ENCODE results near the gene ZNF175. TPM values are rescaled to one million over a fixed set of nuclear protein-coding genes. Genes with fewer than 3 reads are reported as not detected.

Gene ZNF175
- total RNA-seq, 1 donor from 2014 or later: 15.2 TPM

GRCh38 chr19:51541458-51542357, 29.4 kb upstream of the ZNF175 start:
- peaks cover 64% of the 10 kb centered on the region for H3K9me3 Mint-ChIP-seq
- no peak overlapping the region for H3K4me3 Mint-ChIP-seq
- H3K27me3 Mint-ChIP-seq (ENCODE audit: low read depth): no peaks in the 10 kb centered on the region
- H3K36me3 Mint-ChIP-seq: no peaks in the 10 kb centered on the region
- TF ChIP-seq, protein P1, sequence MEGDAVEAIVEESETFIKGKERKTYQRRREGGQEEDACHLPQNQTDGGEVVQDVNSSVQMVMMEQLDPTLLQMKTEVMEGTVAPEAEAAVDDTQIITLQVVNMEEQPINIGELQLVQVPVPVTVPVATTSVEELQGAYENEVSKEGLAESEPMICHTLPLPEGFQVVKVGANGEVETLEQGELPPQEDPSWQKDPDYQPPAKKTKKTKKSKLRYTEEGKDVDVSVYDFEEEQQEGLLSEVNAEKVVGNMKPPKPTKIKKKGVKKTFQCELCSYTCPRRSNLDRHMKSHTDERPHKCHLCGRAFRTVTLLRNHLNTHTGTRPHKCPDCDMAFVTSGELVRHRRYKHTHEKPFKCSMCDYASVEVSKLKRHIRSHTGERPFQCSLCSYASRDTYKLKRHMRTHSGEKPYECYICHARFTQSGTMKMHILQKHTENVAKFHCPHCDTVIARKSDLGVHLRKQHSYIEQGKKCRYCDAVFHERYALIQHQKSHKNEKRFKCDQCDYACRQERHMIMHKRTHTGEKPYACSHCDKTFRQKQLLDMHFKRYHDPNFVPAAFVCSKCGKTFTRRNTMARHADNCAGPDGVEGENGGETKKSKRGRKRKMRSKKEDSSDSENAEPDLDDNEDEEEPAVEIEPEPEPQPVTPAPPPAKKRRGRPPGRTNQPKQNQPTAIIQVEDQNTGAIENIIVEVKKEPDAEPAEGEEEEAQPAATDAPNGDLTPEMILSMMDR (IDR thresholded peaks at IDR 0.05; ENCODE audit: unreplicated experiment): no peak
- no peak overlapping the region for H3K27ac Mint-ChIP-seq
- H3K4me1 Mint-ChIP-seq: no peaks in the 10 kb centered on the region
- peak in 1 of 2 experiments; percentile 25 for DNase-seq (ENCODE audit: low spot score in 2 of 2, unreplicated experiment in 2 of 2)

DNA sequence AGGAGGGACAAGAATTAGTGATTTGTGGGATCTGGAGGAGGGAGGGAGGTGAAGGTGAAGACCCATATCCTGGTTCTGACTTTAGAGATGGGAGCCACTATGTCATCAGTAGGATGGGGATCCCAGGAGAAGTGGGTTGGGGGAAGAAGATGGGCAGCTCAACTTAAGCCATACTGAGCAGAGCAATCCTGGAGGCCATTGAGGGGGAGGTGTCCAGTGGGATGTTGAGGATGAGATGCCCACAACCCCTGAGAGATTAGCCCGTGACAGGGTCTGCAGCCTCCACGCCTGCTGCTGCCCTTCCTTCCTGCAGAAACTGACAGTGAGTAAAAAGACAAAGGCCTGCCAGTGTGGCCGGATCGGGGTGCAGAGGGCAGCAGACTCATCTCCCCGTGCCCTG, 28.4 kb upstream of the ZNF175 start:
- Mint-ChIP-seq H3K9me3 (peaks cover 62% of the 10 kb centered on the region), H3K27me3 (ENCODE audit: low read depth) (no peaks in the 10 kb centered on the region), H3K27ac (no peak overlapping the region), H3K36me3 (no peaks in the 10 kb centered on the region), H3K4me1 (no peaks in the 10 kb centered on the region), H3K4me3 (no peak overlapping the region)
- TF ChIP-seq, protein P1 (IDR thresholded peaks at IDR 0.05; ENCODE audit: unreplicated experiment): no peak
- DNase-seq (ENCODE audit: low spot score in 2 of 2, unreplicated experiment in 2 of 2): peak in 1 of 2 experiments; percentile 24

GRCh38 chr19:51544038-51544437, 27.0 kb upstream of the ZNF175 start:
- Mint-ChIP-seq H3K27ac (no peak overlapping the region), H3K4me3 (no peak overlapping the region), H3K9me3 (peaks cover 60% of the 10 kb centered on the region), H3K27me3 (ENCODE audit: low read depth) (no peaks in the 10 kb centered on the region), H3K36me3 (no peaks in the 10 kb centered on the region), H3K4me1 (no peaks in the 10 kb centered on the region)
- TF ChIP-seq, protein P1 (IDR thresholded peaks at IDR 0.05; ENCODE audit: unreplicated experiment): no peak
- DNase-seq (ENCODE audit: low spot score in 2 of 2, unreplicated experiment in 2 of 2): no peak

DNA sequence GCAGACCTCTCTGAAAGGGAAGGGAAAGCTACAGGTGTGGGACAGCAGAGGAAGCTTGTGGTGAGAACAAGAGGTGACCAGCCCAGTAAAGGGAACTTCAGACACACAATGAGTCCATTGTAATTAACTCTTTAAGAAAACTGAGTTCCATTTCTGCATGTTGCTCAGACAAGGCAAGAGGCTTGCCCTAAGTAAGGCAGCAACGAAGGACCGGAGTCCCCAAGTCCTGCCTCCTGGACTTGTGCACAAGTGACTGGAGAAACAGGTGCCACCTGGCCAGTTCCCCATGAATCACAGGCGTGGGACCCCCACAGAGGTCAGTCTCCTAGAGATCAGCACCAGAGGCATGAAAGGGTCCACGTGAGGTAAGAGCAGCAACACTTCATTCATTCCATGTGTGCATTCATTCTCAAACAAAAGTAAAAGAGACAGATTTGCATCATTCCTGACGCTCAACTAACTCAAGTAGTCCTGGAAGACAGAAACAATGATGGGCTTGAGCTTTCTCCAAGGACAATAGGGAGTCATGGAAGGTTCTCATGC, 24.9 kb upstream of the ZNF175 start:
- no peak overlapping the region for H3K4me3 Mint-ChIP-seq
- TF ChIP-seq, protein P1 (IDR thresholded peaks at IDR 0.05; ENCODE audit: unreplicated experiment): no peak
- DNase-seq (ENCODE audit: low spot score in 2 of 2, unreplicated experiment in 2 of 2): peak in 1 of 2 experiments; percentile 21
- H3K36me3 Mint-ChIP-seq: no peaks in the 10 kb centered on the region
- H3K27me3 Mint-ChIP-seq (ENCODE audit: low read depth): no peaks in the 10 kb centered on the region
- H3K4me1 Mint-ChIP-seq: no peaks in the 10 kb centered on the region
- no peak overlapping the region for H3K27ac Mint-ChIP-seq
- H3K9me3 Mint-ChIP-seq: peaks cover 50% of the 10 kb centered on the region

GRCh38 chr19:51546650-51547396, 24.3 kb upstream of the ZNF175 start:
- Mint-ChIP-seq H3K27ac (no peak overlapping the region), H3K4me3 (no peak overlapping the region), H3K4me1 (no peaks in the 10 kb centered on the region), H3K9me3 (peaks cover 50% of the 10 kb centered on the region), H3K36me3 (no peaks in the 10 kb centered on the region), H3K27me3 (ENCODE audit: low read depth) (no peaks in the 10 kb centered on the region)
- TF ChIP-seq, protein P1 (IDR thresholded peaks at IDR 0.05; ENCODE audit: unreplicated experiment): no peak
- no peak for DNase-seq (ENCODE audit: low spot score in 2 of 2, unreplicated experiment in 2 of 2)

Data from mesothelial cell of epicardium (in vitro differentiated cells).